IPS DF 19.7 (cell line): ENCODE data around the gene AHCYL1.

Source experiments
- DNase-seq: peaks from one replicate; pipeline ENCODE4 v3.0.0-alpha.2; 2013; ENCODE audit warnings: low read depth, low spot score

Gene AHCYL1

GRCh38 chr1:109976762-109977161, 7.8 kb upstream of the AHCYL1 start:
- DNase-seq, result no peak

DNA sequence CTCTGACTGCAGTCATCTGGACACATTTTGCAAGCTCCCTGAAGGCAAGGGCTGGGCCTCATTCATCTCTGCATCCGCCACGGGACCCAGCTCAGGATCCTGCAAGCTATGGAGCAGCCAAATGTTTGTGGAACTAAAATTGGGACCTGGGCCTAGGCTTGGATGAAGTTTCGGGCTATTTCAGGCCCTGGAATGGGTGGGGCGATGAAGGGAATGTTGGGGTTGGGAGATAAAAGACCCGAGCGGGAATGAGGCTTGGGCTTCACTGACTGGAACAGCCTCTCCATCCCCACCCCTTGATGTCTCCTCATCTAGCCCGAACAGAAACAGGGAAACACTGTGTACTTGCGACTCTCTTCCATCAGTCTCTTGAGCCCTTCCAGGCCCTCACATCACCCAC, 7.3 kb upstream of the AHCYL1 start:
- DNase-seq, result no peak

DNA sequence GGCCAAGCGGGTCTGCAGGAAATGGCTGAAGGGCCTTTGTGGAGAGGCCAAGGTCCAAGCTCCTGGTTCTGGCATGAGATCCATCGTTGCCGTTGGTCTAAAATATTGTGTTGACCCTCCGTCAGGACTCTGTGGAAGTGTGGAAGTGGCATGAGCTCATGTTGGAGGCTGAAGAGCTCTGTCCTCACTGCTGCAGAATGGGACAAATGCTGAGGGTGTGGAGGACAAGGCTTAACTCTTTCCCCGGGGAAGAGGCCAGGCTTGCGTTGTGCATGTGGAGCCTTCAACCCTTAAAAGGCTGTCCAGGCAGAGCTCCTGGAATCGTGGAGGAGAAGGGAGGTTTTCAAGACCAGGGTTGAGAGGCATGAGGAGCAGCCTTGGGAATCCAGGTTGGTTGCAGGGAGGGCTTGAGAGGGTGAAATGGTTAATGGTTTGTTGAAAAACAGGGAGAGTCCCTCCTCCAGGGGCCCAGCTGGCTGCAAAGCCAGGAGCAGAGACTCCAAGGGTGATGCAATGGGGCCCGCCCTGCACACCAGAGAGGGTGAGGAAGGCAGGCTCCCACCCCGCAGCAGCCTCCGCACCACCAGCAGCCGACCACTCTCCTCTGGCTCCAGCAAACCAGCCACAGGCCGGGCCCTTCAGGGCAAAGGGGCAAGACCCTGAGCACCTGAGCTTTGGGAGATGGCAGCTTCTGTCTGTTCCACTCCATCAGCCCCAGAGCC, 6.7 kb upstream of the AHCYL1 start:
- DNase-seq, result no peak

DNA sequence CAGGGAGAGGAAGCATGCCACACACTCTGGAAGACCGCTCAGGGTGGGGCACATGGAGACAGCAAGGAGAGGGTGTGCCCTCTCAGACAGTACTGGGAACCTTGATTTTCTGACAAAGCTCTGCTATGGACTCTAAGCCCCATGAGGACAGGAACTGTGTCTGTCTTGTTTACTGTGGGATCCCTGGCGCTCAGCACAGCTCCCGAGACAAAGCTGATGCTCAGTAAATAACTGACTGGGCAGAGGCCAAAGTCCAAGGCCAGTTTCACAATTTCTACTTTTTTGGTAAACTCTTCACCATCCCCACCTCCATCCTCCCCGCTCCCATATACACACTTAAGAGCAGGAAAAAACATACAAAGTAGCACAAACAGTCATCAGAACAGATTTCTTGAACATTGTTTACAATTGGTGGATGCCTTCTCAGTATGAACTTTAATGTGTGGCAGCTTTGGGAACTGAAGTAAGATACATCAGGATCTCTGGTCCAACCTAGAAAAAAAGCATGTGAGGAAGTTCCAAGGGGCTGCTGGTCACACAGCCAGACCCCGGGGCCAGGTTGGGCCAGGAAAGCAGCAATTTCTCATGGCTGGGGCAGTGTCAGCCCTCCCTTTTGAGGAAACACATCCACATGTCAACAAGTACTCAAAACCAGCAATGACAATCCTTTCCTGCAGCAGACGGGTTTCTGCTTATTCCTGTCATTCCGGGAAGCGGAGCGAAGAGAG, 5.6 kb upstream of the AHCYL1 start:
- no peak for DNase-seq

DNA sequence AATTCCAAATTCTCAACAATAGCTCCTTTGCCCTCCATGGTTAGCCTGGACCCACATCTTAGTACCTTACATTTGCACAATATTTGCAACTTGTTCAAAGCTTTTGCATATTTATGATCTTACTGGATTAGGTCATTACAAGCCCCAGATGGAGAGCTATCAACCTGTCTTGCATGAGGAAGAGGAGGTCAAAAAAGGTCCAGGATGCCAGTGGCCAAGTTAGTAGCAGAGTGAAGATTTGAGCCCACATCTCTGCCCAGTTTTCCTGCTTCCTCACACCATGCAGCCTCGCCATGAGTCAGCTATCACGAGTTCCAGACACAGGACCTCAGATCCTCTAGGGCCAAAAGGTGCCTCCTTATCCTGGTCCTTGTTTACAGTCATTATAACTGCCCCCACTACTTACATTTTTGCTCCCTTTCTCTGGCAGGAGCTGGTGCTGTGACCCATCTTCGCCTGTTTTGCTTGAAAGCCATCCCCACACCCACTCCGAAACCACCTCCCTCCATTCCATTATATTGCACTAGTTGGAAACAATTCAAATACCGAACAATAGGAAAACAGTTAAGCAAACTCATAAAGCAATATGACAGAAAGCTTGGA, 5.0 kb upstream of the AHCYL1 start:
- DNase-seq, result no peak

DNA sequence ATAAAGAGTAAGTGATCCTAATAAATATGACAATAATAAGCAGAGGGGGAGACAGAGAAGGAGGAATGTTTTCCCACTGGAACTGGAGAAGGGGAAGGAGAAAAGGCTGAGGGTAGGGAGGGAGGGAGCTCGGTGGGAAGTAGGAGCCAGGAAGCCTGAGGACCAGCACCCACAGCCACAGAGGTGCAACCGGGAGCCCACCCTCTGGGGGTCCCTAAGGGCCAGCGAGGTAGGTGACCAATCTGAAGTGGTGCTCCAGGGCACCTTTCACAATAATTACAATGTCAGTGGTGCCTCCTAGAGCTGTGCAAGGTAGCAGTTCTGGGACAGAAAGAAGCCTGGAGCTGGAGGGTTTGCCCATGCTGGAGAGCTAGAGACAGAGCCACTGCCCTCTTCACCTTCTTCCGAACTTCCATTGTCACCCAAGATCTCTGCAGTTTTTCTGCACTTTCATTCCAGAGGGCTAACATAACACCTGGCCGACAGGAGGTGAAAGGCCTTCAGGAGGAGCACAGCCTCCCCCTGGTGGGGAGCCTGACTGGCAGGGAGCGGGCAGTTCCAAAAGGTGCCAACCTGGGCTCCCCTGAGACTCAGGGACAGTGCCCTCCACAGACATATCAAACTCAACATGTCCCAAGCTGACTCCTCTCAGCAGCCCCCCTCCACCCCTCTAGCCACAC, 4.1 kb upstream of the AHCYL1 start:
- DNase-seq, result no peak

- DNase-seq, result no peak
Observed at GRCh38 chr1:109981004-109981335, 3.6 kb upstream of the AHCYL1 start.

- no peak for DNase-seq
Observed at GRCh38 chr1:109983380-109984189, 980 bp upstream of the AHCYL1 start.

DNA sequence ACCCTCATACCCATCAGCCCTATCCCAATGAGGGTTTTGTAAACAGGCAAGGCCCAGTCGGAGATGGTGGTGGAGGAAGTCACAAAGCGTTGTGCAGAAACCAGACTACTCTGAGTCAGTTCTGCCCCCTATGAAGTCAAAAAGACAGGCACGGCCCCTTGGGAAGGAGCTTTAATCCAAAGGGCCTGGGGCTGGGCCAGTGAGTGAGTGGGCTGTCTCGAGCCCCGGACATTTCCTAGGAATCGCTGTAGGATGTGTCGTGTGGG, 442 bp upstream of the AHCYL1 start:
- no peak for DNase-seq

- no peak for DNase-seq
Observed at GRCh38 chr1:109985247-109986053, 885 bp downstream of the AHCYL1 start.

GRCh38 chr1:109986054-109986444, 1.5 kb downstream of the AHCYL1 start:
- no peak for DNase-seq

DNA sequence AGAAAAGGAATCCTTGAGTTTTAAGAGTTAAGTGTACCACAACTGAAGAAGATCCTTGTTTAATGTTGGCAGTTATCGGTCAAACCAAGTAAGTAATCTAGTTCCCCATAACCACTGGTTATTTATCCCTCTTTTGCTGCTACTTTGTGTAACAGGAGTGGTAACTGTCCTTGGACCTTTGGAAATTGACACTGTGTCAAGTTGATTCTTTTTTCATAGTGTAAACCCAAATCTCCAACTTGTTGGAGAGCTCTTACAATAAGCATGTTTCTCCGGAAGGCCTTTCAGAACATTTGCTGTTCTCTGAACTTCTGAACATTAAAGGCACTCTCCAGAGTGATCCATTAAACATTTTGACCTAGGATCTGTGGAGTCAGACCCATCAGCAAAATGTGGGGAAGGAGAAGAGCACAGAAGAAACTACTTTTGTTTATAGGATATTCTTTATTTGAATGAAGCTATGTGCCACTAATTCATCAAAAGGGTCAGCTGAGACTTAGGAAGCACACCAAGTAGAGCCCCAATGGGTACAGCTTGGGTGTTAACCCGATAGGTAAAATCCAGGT, 3.9 kb downstream of the AHCYL1 start:
- no peak for DNase-seq

GRCh38 chr1:109989506-109990301, 5.1 kb downstream of the AHCYL1 start:
- DNase-seq, result no peak

DNA sequence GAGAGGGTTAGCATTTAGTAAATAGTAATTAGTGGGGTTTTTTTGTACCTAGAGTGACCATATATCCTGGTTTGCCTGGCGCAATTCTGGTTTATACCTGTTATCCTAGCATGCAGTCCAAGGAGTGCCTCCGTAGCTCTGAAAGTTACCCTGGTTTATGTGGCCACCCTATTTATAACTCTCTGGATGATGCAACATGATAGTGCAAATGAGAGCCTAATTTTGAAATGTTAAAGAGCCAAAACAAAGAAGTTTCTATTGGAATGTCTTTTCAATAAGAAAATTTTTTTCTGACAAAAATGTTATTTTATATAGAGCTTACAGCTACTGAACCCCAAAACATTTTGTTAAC, 5.7 kb downstream of the AHCYL1 start:
- DNase-seq, result no peak

DNA sequence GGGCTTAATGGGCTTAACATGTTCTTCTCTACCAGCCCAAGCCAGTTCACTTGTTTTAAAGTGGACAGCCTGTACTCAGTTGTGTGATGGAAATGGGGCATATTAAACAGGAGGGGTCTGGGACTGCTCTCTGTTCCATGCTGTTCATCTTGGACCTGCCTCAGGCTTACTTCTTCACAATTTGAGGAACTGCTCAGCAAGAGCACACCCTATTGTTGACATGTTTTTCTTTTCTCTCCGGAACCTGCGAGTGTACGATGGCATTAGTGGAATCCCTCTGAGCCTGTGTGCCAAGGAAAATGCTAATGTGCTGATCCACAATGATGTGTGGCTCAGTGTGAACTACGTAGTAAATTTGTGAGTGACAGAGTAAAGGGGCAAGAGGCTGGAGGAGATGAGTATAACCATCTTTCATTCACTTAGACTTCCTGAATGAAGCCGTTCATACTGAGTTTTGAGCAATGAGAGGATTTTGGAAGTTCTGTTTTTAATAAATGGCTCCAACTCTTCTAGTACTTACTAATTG, 6.9 kb downstream of the AHCYL1 start:
- DNase-seq, result no peak

- DNase-seq, result no peak
Observed at GRCh38 chr1:109993885-109994284, 9.3 kb downstream of the AHCYL1 start.

DNA sequence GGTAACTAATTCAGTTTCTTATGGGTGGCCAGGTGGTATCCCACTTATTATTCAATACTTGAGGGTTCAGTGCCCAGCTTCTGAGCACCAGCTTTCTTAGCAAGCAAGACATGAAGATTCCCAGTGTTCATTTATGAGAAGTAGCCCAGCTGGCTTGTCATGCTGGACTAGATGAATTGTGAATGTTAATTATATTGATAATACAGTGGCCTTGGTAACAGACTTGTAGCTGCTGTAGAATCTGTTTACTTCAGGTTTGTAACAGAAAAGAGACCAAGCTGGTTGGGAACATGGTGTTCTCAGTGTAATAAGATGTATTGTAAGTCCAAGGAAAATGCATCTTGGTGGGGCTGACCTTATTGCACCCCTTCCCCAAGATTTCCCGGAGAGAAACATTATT, 10.1 kb downstream of the AHCYL1 start:
- DNase-seq, result no peak

GRCh38 chr1:109995536-109995935, 11.0 kb downstream of the AHCYL1 start:
- no peak for DNase-seq

DNA sequence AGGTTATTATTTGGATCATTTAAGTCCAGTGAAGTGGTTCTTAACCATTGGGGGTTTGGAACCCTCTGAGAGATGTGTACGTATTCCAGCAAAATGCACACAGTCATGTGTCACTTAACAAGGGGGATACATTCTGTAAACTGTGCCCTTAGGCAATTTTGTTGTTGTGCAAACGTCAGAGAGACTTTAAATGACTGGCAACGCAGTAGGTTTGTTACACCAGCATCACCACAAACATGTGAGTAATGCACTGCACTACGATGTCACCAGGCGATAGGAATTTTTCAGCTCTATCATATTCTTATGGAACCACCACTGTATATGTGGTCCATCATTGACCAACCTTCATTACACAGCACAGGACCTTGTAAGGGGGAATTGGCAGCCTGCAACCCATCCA, 11.9 kb downstream of the AHCYL1 start:
- no peak for DNase-seq
